ENCODE data around the gene TIAM1.

TIAM1 gene

GRCh38 chr21:31329456-31330143 lies 14.5 kb downstream of the TIAM1 start:
- DNase-seq: no peak

- peak; percentile 60 to 68 for DNase-seq
These were observed 17.4 kb downstream of the TIAM1 start for GRCh38 chr21:31326522-31327242.

- no peak for DNase-seq
These were observed 25.1 kb downstream of the TIAM1 start for GRCh38 chr21:31318971-31319370.

GRCh38 chr21:31317688-31318087 lies 26.4 kb downstream of the TIAM1 start:
- no peak for DNase-seq

GRCh38 chr21:31316488-31317169 lies 27.4 kb downstream of the TIAM1 start:
- no peak for DNase-seq

GRCh38 chr21:31316072-31316471 lies 28.0 kb downstream of the TIAM1 start:
- no peak for DNase-seq

- DNase-seq: no peak
These were observed 33.3 kb downstream of the TIAM1 start for GRCh38 chr21:31310750-31311149.

GRCh38 chr21:31308584-31308983 lies 35.5 kb downstream of the TIAM1 start:
- no peak for DNase-seq

GRCh38 chr21:31305888-31306287 lies 38.2 kb downstream of the TIAM1 start:
- DNase-seq: no peak

GRCh38 chr21:31299291-31300147 lies 44.5 kb downstream of the TIAM1 start:
- DNase-seq: no peak

GRCh38 chr21:31298618-31299269 lies 45.3 kb downstream of the TIAM1 start:
- no peak for DNase-seq

GRCh38 chr21:31297806-31298205 lies 46.3 kb downstream of the TIAM1 start:
- no peak for DNase-seq

GRCh38 chr21:31295676-31296075 lies 48.4 kb downstream of the TIAM1 start:
- no peak for DNase-seq

GRCh38 chr21:31294691-31295090 lies 49.4 kb downstream of the TIAM1 start:
- DNase-seq: no peak

- peak; percentile 65 to 78 for DNase-seq
These were observed 50.1 kb downstream of the TIAM1 start for GRCh38 chr21:31293986-31294385.

GRCh38 chr21:31290765-31291164 lies 53.3 kb downstream of the TIAM1 start:
- DNase-seq: no peak

- DNase-seq: no peak
These were observed 54.4 kb downstream of the TIAM1 start for GRCh38 chr21:31289702-31290101.

- DNase-seq: no peak
These were observed 55.9 kb downstream of the TIAM1 start for GRCh38 chr21:31288191-31288590.

GRCh38 chr21:31287201-31287600 lies 56.9 kb downstream of the TIAM1 start:
- no peak for DNase-seq

GRCh38 chr21:31286621-31287020 lies 57.4 kb downstream of the TIAM1 start:
- DNase-seq: no peak

- DNase-seq: no peak
These were observed 59.2 kb downstream of the TIAM1 start for GRCh38 chr21:31284797-31285397.

- DNase-seq: no peak
These were observed 61.0 kb downstream of the TIAM1 start for GRCh38 chr21:31283025-31283424.

Data from stimulated activated CD4-positive, alpha-beta T cell treated with anti-CD3 and anti-CD28 coated beads, Interleukin-2, amount 100 ng/mL, for 24 hours (primary cell).